SJSA1 (cell line): ENCODE measurements around the gene MCC. TPM values are rescaled to one million over a fixed set of nuclear protein-coding genes. Genes with fewer than 3 reads are reported as not detected.

ENCODE experiments used
- DNase-seq, 2 experiments: peaks; one replicate each; pipeline ENCODE4 v3.0.0-alpha.2; 2015 to 2020; ENCODE audit warnings: low spot score in 2 of 2, low read depth in 1 of 2
- H3K27ac ChIP-seq: fragments of 250-450 bp; sonication (Bioruptor Pico); 2 replicates; pipeline ENCODE4 v1.5.1; 2020; ENCODE audit warnings: mild to moderate bottlenecking, moderate library complexity
- H3K27me3 ChIP-seq: fragments of 250-450 bp; sonication (Bioruptor Pico); replicated peaks from 2 replicates; pipeline ENCODE4 v1.5.1; 2020; ENCODE audit warnings: mild to moderate bottlenecking, moderate library complexity
- H3K36me3 ChIP-seq: fragments of 250-450 bp; sonication (Bioruptor Pico); 2 replicates; pipeline ENCODE4 v1.5.1; 2020; ENCODE audit warnings: mild to moderate bottlenecking
- H3K4me1 ChIP-seq: fragments of 250-450 bp; sonication (Bioruptor Pico); replicated peaks from 2 replicates; pipeline ENCODE4 v1.6.1; 2021; ENCODE audit warnings: mild to moderate bottlenecking
- H3K4me3 ChIP-seq: fragments of 250-450 bp; sonication (Bioruptor Pico); 2 replicates; pipeline ENCODE4 v1.5.1; 2020; ENCODE audit warnings: mild to moderate bottlenecking
- H3K9me3 ChIP-seq: fragments of 250-450 bp; sonication (Bioruptor Pico); replicated peaks from 2 replicates; pipeline ENCODE4 v1.5.1; 2020; ENCODE audit warnings: mild to moderate bottlenecking
- total RNA-seq: library from RNA; depleted of rRNA; stranded (reverse); fragments of >200 nt; shearing (Covaris generic); gene quantifications from 2 replicates; pipeline ENCODE4 v1.2.3, GENCODE V29; 2014

Gene MCC
- total RNA-seq, 1 experiment from 2014 or later, result 31.3 TPM

DNA sequence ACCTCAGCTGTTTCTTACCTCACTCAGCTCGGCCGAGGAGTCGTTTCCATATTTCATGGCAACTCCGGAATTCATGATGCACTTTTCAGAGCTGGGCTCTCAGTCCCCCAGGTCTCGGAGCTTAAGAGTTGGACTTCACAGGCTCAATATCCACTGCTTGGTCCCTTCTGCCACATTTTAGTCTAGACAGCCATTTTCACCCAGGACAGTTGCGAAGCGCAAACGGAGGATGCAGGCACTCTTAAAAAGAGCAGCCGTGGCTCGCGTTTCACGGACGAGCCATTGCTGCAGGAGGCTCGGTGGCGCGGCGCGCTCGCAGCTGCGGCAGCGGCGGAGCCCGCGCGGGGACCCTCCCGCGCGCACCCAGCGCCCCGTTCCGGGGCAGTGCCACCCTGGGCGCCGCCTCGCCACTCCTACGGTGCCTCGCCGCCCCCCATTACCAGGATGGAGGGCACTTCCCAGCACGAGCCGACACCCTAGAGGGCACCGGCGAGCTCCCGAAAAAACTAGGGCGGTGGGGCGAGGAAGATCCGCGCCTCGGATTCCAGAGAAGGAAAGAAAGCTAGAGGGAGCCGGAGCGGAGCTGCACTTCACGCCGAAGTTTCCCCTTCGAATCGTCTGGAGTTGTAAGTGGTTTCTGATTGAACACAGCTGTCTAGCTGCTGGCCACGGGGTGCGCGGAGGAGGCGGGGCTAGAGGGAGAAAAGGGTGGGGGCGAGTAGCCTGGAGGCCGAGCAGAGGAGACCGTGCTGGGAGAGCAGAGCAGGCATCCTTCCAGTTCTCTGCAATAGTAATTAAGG, 193.7 kb downstream of the MCC start:
- peak; percentile 89 to 95 for DNase-seq
- H3K27ac ChIP-seq, result peak overlapping the region; percentile 35

DNA sequence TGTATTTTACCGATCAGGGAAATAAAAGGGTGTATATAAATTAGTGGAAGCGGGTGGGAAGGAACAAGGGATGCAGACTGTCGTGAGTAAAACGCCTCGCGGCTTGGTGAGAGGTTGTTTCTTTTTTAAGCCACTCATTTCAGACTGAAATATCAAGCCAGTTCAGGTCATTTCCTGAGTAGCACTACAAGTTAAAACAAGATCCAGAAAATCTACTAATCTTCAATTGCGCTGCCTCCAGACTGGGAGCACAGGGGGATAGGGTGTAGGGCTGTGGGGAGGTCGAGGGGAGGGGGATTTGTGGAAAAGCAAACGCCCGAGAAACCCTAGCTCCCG, 194.3 kb downstream of the MCC start:
- H3K27ac ChIP-seq, result peak overlapping the region; percentile 35; the same call in 1 of the 2 replicates

More for the DNA sequence above, 193.7 kb downstream of the MCC start:
- Histone ChIP-seq H3K4me1 (peaks cover 25% of the 10 kb centered on the region), H3K36me3 (peaks cover 5% of the 10 kb centered on the region; the same call in 1 of the 2 replicates), H3K27me3 (no peaks in the 10 kb centered on the region), H3K9me3 (no peaks in the 10 kb centered on the region), H3K4me3 (peak overlapping the region; percentile 83)

DNA sequence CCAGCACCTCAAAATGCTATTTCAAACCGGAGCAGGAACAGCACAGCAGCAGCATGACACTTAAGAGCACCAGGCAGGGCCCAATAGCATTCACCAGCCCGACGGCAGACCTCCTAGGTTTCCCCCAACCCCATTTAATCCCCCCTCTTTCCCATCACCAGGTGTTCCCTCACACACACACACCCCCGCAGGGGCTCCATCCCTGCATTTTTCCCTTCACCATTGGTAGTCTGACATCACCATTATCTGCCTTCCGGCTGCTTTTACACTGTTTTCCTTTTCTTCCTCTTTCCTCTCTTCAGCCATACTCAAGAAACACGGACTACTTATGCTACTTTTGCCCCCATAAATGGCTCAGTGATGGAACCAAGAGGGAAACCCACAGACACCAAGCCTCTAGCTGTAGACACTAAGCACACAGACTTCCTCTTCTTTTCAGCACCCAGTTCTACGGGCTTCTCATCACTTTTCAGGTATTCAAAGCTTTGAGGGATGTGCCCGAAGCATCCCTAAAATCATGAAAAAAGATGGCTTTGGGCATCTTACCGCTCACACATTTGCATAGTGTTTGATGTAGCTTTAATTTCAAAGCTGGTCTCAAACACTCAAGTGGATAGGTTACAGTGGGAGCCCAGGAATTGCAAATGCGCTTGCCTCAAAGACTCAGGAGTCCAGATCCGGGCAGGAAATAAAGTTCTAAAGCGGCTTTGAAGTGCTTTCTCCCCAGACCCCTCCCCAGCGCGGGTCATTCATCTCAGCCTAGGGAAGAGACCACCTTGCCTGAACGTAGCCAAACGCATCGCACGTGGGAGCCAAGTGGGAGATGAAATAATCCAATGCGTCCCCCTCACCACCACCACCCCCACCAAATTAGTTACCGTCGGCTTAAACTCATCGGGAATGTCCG, 194.9 kb downstream of the MCC start:
- no peak overlapping the region for H3K27ac ChIP-seq
- peak overlapping the region; percentile 83 for H3K4me3 ChIP-seq
- peaks cover 25% of the 10 kb centered on the region for H3K4me1 ChIP-seq
- DNase-seq, result peak in 1 of 2 experiments; percentile 52
- H3K27me3 ChIP-seq, result no peaks in the 10 kb centered on the region
- H3K36me3 ChIP-seq, result peaks cover 5% of the 10 kb centered on the region; the same call in 1 of the 2 replicates
- H3K9me3 ChIP-seq, result no peaks in the 10 kb centered on the region

More for the DNA sequence above, 194.3 kb downstream of the MCC start:
- no peaks in the 10 kb centered on the region for H3K27me3 ChIP-seq
- H3K4me3 ChIP-seq, result peak overlapping the region; percentile 83
- H3K9me3 ChIP-seq, result no peaks in the 10 kb centered on the region
- DNase-seq, result no peak
- H3K36me3 ChIP-seq, result peaks cover 5% of the 10 kb centered on the region; the same call in 1 of the 2 replicates
- peaks cover 25% of the 10 kb centered on the region for H3K4me1 ChIP-seq

DNA sequence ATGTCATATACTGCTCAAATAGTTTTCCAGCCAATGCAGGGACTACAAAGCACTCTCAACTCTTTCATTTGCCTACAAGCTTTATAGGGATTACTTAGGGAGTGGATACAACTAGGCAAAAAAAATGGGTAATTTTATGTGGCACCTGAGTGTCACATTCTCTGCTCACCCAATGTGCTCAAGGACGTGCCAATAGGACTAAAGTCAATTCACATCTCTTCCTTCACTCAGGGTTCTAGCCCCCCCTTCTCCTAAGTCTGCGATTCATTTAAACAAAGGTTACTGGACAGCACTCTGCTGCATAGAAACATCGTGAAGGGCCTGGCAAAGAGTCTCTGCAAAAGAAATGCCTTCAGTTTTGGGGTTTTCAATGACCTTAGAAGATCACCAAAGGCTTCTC, 195.8 kb downstream of the MCC start:
- DNase-seq, result peak in 1 of 2 experiments; percentile 23
- Histone ChIP-seq H3K4me1 (peaks cover 25% of the 10 kb centered on the region), H3K4me3 (peak overlapping the region; percentile 83), H3K9me3 (no peaks in the 10 kb centered on the region), H3K27me3 (no peaks in the 10 kb centered on the region), H3K36me3 (peaks cover 5% of the 10 kb centered on the region; the same call in 1 of the 2 replicates), H3K27ac (no peak overlapping the region)

DNA sequence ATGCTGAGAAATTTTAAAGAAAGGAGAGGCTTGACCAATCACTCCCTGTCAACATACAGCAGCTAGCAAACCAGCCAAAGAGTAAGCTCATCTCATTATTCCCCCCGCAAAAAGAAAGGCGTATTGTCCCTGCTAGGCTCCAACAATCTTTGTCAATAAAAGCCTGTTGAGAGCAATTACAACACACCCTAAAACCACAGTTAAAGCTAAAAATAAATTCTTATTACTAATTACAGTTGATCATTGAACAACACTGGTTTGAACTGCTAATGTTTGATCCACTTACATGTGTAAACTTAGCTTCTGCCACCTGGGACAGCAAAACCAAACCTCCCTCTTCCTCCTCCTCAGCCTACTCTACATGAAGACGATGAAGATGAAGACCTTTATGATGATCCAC, 204.7 kb downstream of the MCC start:
- DNase-seq, result no peak
- Histone ChIP-seq H3K36me3 (no peaks in the 10 kb centered on the region), H3K4me3 (no peak overlapping the region), H3K4me1 (peaks cover 10% of the 10 kb centered on the region), H3K9me3 (no peaks in the 10 kb centered on the region), H3K27ac (no peak overlapping the region), H3K27me3 (no peaks in the 10 kb centered on the region)

DNA sequence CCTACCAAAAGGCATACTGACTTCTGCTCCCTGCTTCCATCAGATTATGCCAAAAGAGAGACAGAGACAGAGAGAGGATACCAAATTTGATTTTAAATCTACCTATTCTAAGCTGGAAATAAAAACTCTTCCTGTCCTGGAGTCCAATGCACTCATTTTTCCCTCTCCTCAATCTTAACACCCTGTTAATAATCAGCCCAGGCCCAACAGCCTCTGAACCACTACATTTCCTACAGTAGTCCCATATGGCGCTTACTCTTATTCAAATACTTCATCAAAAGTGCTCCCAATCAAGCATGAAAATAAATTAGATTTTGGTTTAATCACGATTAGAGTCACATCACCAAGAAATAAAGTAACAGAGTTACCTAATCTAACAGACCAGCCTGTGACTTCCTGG, 205.8 kb downstream of the MCC start:
- H3K9me3 ChIP-seq, result no peaks in the 10 kb centered on the region
- H3K27me3 ChIP-seq, result no peaks in the 10 kb centered on the region
- H3K36me3 ChIP-seq, result no peaks in the 10 kb centered on the region
- no peak overlapping the region for H3K4me3 ChIP-seq
- no peak overlapping the region for H3K27ac ChIP-seq
- no peak for DNase-seq
- H3K4me1 ChIP-seq, result peaks cover 12% of the 10 kb centered on the region

DNA sequence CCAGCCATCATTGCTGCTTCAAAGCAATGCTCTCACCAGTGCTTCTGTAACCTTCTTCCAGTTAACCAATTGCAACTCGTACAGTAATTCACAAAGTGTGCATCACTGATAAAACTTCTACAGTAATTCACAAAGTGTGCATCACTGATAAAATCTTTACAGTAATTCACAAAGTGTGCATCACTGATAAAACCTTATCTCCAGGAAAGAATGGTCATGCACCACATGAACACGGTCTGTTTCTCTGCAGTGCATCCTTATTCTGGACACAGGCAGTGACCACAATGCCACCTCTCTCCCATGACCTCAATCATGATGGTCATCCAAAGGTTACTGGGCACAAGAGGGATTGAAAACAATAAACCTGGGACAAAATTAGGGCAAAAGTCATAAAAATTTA, 207.1 kb downstream of the MCC start:
- Histone ChIP-seq H3K36me3 (no peaks in the 10 kb centered on the region), H3K4me1 (peaks cover 19% of the 10 kb centered on the region), H3K27ac (no peak overlapping the region), H3K4me3 (no peak overlapping the region), H3K27me3 (no peaks in the 10 kb centered on the region), H3K9me3 (no peaks in the 10 kb centered on the region)
- DNase-seq, result no peak

DNA sequence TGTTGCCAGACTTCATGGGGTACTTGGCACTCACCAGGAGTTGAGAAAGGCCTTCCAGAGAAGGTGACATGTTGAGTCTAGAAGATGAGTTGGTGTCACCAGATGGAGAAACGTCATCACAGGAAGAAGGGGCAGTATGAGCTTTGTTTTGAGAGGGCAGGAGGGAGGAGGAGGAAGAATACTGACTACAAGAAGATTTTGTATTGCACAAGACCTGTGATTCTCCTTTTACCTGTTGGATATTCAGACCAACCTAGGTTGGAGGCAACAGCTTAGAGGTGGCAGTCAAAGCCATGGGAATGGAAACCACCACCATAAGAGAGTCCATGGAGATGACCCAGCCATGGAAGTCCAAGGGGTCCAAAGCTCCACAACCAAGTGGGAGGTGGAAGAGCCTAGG, 207.7 kb downstream of the MCC start:
- Histone ChIP-seq H3K9me3 (no peaks in the 10 kb centered on the region), H3K4me3 (no peak overlapping the region), H3K27me3 (no peaks in the 10 kb centered on the region), H3K36me3 (no peaks in the 10 kb centered on the region), H3K27ac (no peak overlapping the region), H3K4me1 (peaks cover 26% of the 10 kb centered on the region)
- no peak for DNase-seq

DNA sequence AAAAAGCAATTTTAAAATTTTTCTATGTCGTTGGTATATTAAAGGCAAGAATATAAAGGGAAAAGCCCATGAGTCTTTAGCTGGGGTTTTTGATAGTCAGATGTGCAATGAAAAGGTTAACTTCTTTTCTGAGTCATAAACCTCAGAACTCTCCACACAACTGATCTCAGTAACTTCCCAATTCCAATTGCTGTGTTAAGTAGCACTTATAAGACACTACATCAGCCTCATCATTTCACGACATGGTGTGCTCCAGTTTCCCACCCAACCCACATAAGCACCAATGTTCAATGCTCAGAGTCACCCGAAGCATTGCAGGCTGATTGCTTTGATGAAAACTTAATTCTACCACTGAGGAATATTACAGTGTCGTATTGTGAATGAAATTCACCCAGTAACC, 209.3 kb downstream of the MCC start:
- no peak overlapping the region for H3K27ac ChIP-seq
- H3K27me3 ChIP-seq, result no peaks in the 10 kb centered on the region
- no peak overlapping the region for H3K4me3 ChIP-seq
- H3K36me3 ChIP-seq, result no peaks in the 10 kb centered on the region
- peaks cover 41% of the 10 kb centered on the region for H3K4me1 ChIP-seq
- H3K9me3 ChIP-seq, result no peaks in the 10 kb centered on the region
- no peak for DNase-seq

DNA sequence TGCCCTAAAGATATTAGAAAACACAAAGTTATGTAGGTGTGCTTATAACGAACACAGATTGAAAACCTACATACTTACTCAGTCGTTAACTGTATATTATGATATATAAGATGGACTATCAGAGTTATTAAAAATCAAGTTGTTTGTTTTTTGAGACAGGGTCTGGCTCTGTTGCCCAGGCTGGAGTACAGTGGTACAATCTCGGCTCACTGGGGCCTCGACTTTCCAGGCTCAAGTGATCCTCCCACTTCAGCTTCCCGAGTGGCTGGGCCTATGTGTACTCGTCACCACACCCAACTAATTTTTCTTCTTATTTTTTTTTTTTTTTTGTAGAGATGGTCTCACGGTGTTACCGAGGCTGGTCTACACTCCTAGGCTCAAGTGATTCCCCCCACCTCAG, 211.8 kb downstream of the MCC start:
- no peaks in the 10 kb centered on the region for H3K9me3 ChIP-seq
- H3K4me3 ChIP-seq, result no peak overlapping the region
- peaks cover 66% of the 10 kb centered on the region for H3K4me1 ChIP-seq
- H3K27ac ChIP-seq, result peak overlapping the region; percentile 63
- no peaks in the 10 kb centered on the region for H3K36me3 ChIP-seq
- no peak for DNase-seq
- H3K27me3 ChIP-seq, result no peaks in the 10 kb centered on the region

DNA sequence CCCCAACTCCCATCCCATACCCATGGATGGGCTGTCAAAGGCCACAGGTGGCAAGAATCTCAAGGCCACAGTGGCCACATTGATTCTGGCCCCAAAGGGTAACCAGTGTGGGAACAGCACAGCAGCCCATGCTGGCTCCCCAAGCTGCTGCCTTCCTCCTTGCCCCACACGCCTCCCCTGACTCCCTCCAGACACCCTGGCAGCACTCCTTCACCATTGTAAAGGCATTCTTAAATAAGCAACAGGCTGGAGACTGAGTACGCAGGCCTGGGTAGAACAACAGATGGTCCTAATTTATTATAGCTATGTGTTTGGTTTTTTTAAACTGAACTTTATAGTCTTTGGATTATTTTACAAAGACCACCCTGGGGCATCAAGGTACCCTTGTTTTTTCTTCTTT, 212.3 kb downstream of the MCC start:
- H3K9me3 ChIP-seq, result no peaks in the 10 kb centered on the region
- peak; percentile 78 to 90 for DNase-seq
- H3K36me3 ChIP-seq, result no peaks in the 10 kb centered on the region
- H3K27me3 ChIP-seq, result no peaks in the 10 kb centered on the region
- H3K27ac ChIP-seq, result peak overlapping the region; percentile 63
- H3K4me3 ChIP-seq, result no peak overlapping the region
- H3K4me1 ChIP-seq, result peaks cover 71% of the 10 kb centered on the region

DNA sequence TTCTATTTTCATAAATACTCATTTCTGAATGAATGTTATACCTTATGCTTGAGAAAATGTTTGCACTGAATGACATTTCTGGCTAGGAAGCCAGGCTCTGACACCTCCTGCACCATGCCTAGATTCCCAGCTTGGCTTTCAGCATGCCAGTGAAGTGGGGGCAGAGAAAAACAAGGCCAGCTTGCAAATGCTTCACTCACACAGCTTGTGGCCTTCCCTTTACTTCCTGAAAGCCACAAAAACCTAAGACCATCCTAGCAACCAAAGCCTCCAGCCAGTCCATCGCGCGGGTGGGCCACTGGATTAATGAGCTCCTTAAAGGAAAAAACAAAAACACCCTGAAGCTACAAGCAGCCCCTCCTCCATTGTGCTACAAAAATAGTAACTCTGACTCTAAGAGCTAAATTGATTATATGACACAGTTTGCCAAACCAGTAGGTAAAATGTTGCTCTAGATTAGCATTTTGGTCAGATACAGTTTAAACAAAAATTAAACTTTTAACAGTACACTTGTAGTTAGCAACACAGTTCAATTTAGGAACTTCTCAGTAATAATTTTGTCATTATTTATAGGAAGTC, 213.3 kb downstream of the MCC start:
- Histone ChIP-seq H3K4me1 (peaks cover 82% of the 10 kb centered on the region), H3K27me3 (no peaks in the 10 kb centered on the region), H3K27ac (peak overlapping the region; percentile 63), H3K36me3 (no peaks in the 10 kb centered on the region), H3K9me3 (no peaks in the 10 kb centered on the region), H3K4me3 (no peak overlapping the region)
- peak; percentile 91 to 97 for DNase-seq

DNA sequence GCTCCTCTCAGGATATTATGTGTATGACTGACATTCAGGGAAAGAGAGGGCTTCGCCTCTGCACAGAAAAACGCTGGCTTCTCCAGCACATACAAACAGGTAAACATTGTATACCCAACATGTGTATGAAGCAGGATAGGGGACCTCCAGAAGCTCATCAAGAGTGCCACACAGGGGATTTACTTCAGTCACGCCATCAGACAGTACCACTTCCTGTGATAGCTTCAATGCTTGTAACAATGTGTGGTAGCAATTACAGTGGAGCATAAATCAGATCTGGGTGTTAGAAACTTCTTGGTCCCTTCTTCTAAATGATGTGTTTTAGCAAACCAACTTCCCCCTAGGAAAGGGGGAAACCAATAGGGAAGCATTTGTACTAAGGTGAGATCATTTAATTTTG, 214.3 kb downstream of the MCC start:
- no peaks in the 10 kb centered on the region for H3K27me3 ChIP-seq

More for the DNA sequence above, 214.3 kb downstream of the MCC start:
- H3K4me3 ChIP-seq, result no peak overlapping the region
- no peaks in the 10 kb centered on the region for H3K36me3 ChIP-seq
- peak overlapping the region; percentile 63 for H3K27ac ChIP-seq
- peaks cover 83% of the 10 kb centered on the region for H3K4me1 ChIP-seq
- H3K9me3 ChIP-seq, result no peaks in the 10 kb centered on the region
- DNase-seq, result peak in 1 of 2 experiments; percentile 56
